ENCODE results near the gene PBX1.
A peak's percentile ranks its signal among the peaks of the same experiment; 100 is the strongest.

The PBX1 gene

DNA sequence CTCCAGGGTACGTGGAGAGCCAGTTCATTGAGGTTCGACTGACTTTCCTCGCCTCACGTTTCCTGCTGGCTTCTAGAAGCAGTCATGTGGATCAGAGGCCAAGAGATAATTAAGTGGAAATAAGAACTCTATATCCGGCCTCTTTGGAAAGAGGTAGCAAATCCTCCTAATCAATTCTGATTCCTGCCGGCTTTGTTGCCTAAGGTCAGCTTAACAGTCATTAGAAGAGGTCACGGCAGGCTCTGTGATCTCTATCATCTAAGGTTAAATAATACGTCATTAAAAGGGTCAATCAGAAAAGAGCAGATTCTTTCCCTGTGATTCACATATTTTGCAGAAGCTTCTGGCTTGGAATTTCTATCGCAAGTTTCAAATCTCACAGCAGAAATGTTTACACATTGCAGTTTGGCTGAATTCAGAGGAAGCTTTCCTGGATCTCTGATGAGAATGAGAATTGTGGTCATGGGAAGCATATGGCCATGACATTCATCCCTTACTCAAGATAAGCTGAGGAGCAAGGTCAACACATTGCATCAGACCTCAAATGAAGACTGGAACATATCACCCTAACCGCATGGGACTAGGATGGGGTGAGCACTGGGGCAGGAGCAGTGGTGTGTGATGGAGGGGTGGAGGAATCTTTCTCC is 189.4 kb downstream of the PBX1 start:
- DNase-seq (ENCODE audit: low read depth) = peak; percentile 87
- no peak overlapping the region for H3K4me3 ChIP-seq (ENCODE audit: control insufficient read depth, low read depth, low read length)
- TF ChIP-seq, protein P1, sequence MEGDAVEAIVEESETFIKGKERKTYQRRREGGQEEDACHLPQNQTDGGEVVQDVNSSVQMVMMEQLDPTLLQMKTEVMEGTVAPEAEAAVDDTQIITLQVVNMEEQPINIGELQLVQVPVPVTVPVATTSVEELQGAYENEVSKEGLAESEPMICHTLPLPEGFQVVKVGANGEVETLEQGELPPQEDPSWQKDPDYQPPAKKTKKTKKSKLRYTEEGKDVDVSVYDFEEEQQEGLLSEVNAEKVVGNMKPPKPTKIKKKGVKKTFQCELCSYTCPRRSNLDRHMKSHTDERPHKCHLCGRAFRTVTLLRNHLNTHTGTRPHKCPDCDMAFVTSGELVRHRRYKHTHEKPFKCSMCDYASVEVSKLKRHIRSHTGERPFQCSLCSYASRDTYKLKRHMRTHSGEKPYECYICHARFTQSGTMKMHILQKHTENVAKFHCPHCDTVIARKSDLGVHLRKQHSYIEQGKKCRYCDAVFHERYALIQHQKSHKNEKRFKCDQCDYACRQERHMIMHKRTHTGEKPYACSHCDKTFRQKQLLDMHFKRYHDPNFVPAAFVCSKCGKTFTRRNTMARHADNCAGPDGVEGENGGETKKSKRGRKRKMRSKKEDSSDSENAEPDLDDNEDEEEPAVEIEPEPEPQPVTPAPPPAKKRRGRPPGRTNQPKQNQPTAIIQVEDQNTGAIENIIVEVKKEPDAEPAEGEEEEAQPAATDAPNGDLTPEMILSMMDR (IDR thresholded peaks at IDR 0.05; ENCODE audit: control insufficient read depth, insufficient read depth, low read depth, low read length, missing control alignments) = no peak

DNA sequence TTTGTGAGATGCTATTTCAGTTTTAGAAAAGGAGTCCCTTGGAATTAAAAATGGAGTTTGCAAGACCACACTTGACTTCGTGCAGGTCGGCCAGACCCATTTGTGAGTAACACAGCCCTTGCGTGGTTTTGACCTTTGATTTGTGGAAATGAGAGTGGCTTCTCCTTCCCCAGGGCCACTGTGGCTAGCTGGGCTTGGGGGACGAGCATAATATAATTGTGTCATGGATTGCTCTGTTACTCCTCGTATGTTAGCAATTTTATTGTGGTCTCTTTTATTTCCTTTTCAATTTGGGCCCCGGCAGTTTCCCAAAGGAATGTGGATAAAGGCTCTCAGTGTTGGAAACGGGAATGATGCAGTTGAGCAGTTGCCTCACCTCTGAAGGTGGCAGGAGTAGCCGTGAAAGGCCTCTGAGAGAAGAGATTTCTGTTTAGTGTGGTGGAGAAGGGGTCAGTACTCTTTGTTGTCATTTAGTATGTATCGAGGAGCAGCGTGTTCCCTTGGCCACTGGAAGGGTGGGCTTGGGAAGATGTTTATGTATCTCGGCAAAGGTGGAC is 194.6 kb downstream of the PBX1 start:
- H3K4me3 ChIP-seq (ENCODE audit: control insufficient read depth, low read depth, low read length) = no peak overlapping the region
- DNase-seq (ENCODE audit: low read depth) = no peak
- TF ChIP-seq, protein P1 (IDR thresholded peaks at IDR 0.05; ENCODE audit: control insufficient read depth, insufficient read depth, low read depth, low read length, missing control alignments) = no peak

DNA sequence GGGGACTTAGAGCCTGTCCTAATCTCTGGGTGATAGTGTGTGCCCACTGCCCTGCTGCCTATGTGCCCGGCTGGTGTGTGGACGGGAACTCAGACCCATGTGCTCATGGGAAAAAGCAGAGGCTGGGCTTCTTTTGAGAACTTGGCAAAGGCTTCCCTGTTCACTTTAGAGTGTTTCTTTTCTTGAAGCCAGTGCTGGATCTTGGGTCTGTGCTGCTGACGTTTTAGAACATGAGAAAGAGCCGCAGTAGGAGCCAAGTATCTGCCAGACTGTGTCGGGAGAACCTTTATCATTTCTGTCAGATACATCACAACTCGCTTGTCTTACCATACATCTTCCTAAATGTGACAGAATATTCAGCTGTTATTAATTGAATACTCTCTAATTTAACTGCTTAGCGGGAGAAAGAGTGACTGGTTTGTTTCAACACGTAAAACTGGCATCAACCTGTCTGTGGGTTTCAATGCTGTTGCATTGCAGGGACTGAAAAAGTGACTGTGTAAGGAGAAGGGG is 195.2 kb downstream of the PBX1 start:
- no peak for DNase-seq (ENCODE audit: low read depth)
- TF ChIP-seq, protein P1 (IDR thresholded peaks at IDR 0.05; ENCODE audit: control insufficient read depth, insufficient read depth, low read depth, low read length, missing control alignments) = no peak
- no peak overlapping the region for H3K4me3 ChIP-seq (ENCODE audit: control insufficient read depth, low read depth, low read length)

DNA sequence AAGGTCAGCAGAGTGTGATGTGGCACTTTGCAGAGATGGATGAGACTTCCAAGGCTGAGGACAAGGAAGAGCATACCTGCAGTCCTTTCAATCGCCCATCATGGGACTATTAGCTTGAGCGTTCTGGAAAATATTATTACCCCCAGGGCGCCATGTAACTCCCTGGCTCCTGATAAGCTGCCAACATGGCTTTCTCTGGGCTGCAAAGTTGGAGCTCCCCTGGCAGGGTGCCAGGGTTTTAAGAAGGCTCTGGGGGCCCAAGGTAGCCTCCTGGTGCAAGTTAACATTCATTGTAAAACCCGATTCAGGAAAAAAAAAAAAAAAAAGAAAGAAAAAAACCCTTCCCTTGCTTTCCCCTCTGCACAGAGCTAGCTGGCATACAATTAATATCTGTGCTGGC is 196.7 kb downstream of the PBX1 start:
- no peak for DNase-seq (ENCODE audit: low read depth)
- no peak overlapping the region for H3K4me3 ChIP-seq (ENCODE audit: control insufficient read depth, low read depth, low read length)
- TF ChIP-seq, protein P1 (IDR thresholded peaks at IDR 0.05; ENCODE audit: control insufficient read depth, insufficient read depth, low read depth, low read length, missing control alignments) = no peak

DNA sequence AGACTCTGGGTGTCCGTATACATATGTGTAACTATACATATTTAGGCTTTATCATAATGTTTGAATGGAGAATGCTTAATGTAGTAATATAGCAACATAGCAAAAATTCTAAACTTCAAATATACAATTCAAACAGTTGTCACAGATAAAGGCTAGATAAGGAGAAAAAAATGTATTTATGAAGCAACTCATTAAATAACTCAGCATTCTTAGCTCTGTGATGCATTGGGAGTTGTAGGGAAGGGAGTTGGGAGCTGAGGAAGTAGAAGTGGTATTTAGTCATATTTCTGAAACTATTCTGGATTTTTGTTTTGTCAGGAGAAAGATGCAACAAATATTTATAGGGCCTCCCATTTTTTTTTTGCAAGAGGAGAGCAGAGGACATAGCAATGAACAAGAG is 197.8 kb downstream of the PBX1 start:
- DNase-seq (ENCODE audit: low read depth) = no peak
- no peak overlapping the region for H3K4me3 ChIP-seq (ENCODE audit: control insufficient read depth, low read depth, low read length)
- TF ChIP-seq, protein P1 (IDR thresholded peaks at IDR 0.05; ENCODE audit: control insufficient read depth, insufficient read depth, low read depth, low read length, missing control alignments) = no peak

DNA sequence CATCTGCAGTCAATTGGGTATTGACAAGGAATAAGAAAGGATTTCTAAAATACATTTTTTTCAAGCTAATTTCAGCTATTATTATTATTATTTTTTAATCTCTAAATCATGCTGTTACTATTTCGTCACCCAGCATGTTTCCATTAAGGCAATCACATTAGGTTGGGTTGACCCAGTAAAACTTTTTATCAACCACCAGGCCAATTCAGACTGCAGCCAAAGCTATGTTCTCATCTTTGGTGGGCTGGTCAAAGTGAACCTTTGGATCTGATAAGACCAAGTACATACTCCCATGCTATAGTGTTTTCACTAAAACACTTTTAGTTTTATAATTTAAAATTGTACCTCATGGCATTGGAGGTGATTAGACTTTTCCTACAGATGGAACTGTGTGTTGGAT is 198.6 kb downstream of the PBX1 start:
- no peak for DNase-seq (ENCODE audit: low read depth)
- H3K4me3 ChIP-seq (ENCODE audit: control insufficient read depth, low read depth, low read length) = no peak overlapping the region
- TF ChIP-seq, protein P1 (IDR thresholded peaks at IDR 0.05; ENCODE audit: control insufficient read depth, insufficient read depth, low read depth, low read length, missing control alignments) = no peak
